Psoas muscle (tissue), 8 donors: ENCODE data around the gene PAM. TPM values are rescaled to one million over a fixed set of nuclear protein-coding genes. Genes with fewer than 3 reads are reported as not detected.

ENCODE experiments used
- ATAC-seq, 4 donors: fragments of 200-7000 bp; cut with Tn5 transposase; one replicate each; pipeline ENCODE4 v1.9.1; 2020; ENCODE audit warnings: moderate library complexity in 3 of 4, mild to moderate bottlenecking in 2 of 4
- DNase-seq, 2 donors: peaks; one replicate each; pipeline ENCODE4 v3.0.0-alpha.2; 2020
- H3K27ac ChIP-seq: fragments of 200-600 bp; one replicate; pipeline ENCODE4 v1.8.0; 2022
- H3K27me3 ChIP-seq, 3 donors: fragments of 200-600 bp in 1 of 3; one replicate each; pipeline versions ENCODE4 v1.6.1 to v1.8.0; 2013 to 2022; ENCODE audit warnings: low read length in 2 of 3, mild to moderate bottlenecking in 2 of 3, moderate library complexity in 1 of 3; ENCODE audit not compliant: insufficient read depth in 3 of 3
- H3K36me3 ChIP-seq, 2 donors: fragments of 200-600 bp in 1 of 2; one replicate each; pipeline versions ENCODE4 v1.6.1 to v1.8.0; 2013 to 2022; ENCODE audit warnings: low read depth in 1 of 2, mild to moderate bottlenecking in 1 of 2, moderate library complexity in 1 of 2; ENCODE audit not compliant: insufficient read depth in 1 of 2
- H3K4me1 ChIP-seq: fragments of 200-600 bp; one replicate; pipeline ENCODE4 v1.8.0; 2022
- H3K4me3 ChIP-seq: fragments of 200-600 bp; one replicate; pipeline ENCODE4 v1.8.0; 2022; ENCODE audit warnings: mild to moderate bottlenecking
- H3K9me3 ChIP-seq: fragments of 200-600 bp; one replicate; pipeline ENCODE4 v1.8.0; 2022
- CTCF ChIP-seq: fragments of 200-600 bp; IDR thresholded peaks from one replicate; pipeline ENCODE4 v1.8.0; 2022; ENCODE audit warnings: antibody characterized with exemption
- WGBS, 3 donors: extraction: QIAGEN DNeasy Blood & Tissue Kit; methylation state at CpG; one replicate each; pipeline versions ENCODE4 v1.1.6 to v1.1.7; 2013; 5-methylcytosine and 5-hydroxymethylcytosine counted together
- intact Hi-C, 2 donors: fragments of 100-400 bp; cut with DNase I; formaldehyde crosslinking; loops; one replicate each; pipeline versions ENCODE4 v1.11.0 to v1.14.2; 2022
- polyA plus RNA-seq, 3 donors: library from polyadenylated mRNA; stranded (reverse); fragments of 200-250 nt; gene quantifications; one replicate each; pipeline ENCODE4 v1.2.3, GENCODE V29; 2013
- total RNA-seq, 4 donors: library from RNA; stranded (reverse); fragmentation: NEBNext Ultra II Directional in 2 of 4; extraction: Animal tissue kit (Norgen Biotek cat#: 25700) in 2 of 4; gene quantifications; one replicate each; pipeline versions ENCODE4 v1.2.1 to v1.2.4, GENCODE V29; 2021 to 2023
- donor health status: healthy with polysubstance abuse.
- donor health status: DM: no; HTN: no; CAD: no; lungs with moderate emphysema.
- donor health status: Bipolar disorder and iron deficiency.
- donor health status: healthy.
- donor health status: DM: yes; HTN: yes; CAD: no.
- donor health status: DM: no; HTN: no; CAD: no.
- donor health status: DM: no; HTN: no; CAD: no.
- donor health status: DM: yes; HTN: yes; CAD: no.

The PAM gene
- total and polyA plus RNA-seq, 7 donors = 29.5 to 279 (median 191) TPM

GRCh38 chr5:102782217-102782872, 27.2 kb downstream of the PAM start:
- 31 to 45% (median 35%) methylated on average over 3 of the region's 3 CpGs for WGBS, 3 donors
- H3K27me3 ChIP-seq = no peaks in the 10 kb centered on the region
- DNase-seq = no peak
- H3K9me3 ChIP-seq = no peaks in the 10 kb centered on the region
- peaks cover 53% of the 10 kb centered on the region for H3K4me1 ChIP-seq
- H3K27ac ChIP-seq = peak overlapping the region; percentile 65
- peaks cover 0 to 3% of the 10 kb centered on the region in 2 donors for H3K36me3 ChIP-seq
- peak overlapping the region; percentile 23 for H3K4me3 ChIP-seq
- intact Hi-C loops = loop anchor here (2.0 to 10.0 kb wide), 3 partner anchors 14 to 192 kb away; no protein-coding TSS in a partner anchor
- ATAC-seq = peak in 2 of 4 donors; percentile 43 to 70
- TF ChIP-seq CTCF = no peak

- no peak for TF ChIP-seq CTCF
- Histone ChIP-seq H3K9me3 (no peaks in the 10 kb centered on the region), H3K4me3 (no peak overlapping the region), H3K27me3 (no peaks in the 10 kb centered on the region), H3K36me3 (peaks cover 0 to 3% of the 10 kb centered on the region in 2 donors), H3K27ac (peak overlapping the region; percentile 47), H3K4me1 (peaks cover 54% of the 10 kb centered on the region)
- intact Hi-C loops = loop anchor here in 1 of 2 donors (10.0 kb wide), 1 partner anchor 188 kb away; no protein-coding TSS in a partner anchor
- no peak for DNase-seq
- WGBS, 3 donors = 39 to 68% (median 48%) methylated on average over 2 of the region's 2 CpGs
- no peak for ATAC-seq
Measured at GRCh38 chr5:102787134-102787533, 32.0 kb downstream of the PAM start.

- WGBS, 3 donors = 76 to 91% (median 78%) methylated on average over 2 of the region's 2 CpGs
- intact Hi-C loops = loop anchor here in 1 of 2 donors (10.0 kb wide), 1 partner anchor 186 kb away; no protein-coding TSS in a partner anchor
- peaks cover 48% of the 10 kb centered on the region for H3K4me1 ChIP-seq
Measured at GRCh38 chr5:102788788-102789187, 33.7 kb downstream of the PAM start.

GRCh38 chr5:102789469-102789868, 34.4 kb downstream of the PAM start:
- H3K9me3 ChIP-seq = no peaks in the 10 kb centered on the region
- WGBS, 3 donors = 74 to 90% (median 78%) methylated on average over 4 of the region's 4 CpGs
- H3K4me3 ChIP-seq = no peak overlapping the region
- intact Hi-C loops = loop anchor here in 1 of 2 donors (10.0 kb wide), 1 partner anchor 185 kb away; no protein-coding TSS in a partner anchor
- no peak for DNase-seq
- TF ChIP-seq CTCF = no peak
- peak overlapping the region; percentile 3 for H3K27ac ChIP-seq
- no peaks in the 10 kb centered on the region for H3K27me3 ChIP-seq
- peaks cover 0 to 3% of the 10 kb centered on the region in 2 donors for H3K36me3 ChIP-seq
- ATAC-seq = no peak
- peaks cover 55% of the 10 kb centered on the region for H3K4me1 ChIP-seq

More at GRCh38 chr5:102788788-102789187, 33.7 kb downstream of the PAM start:
- peak in 3 of 4 donors; percentile 35 to 64 (median 55) for ATAC-seq
- Histone ChIP-seq H3K4me3 (no peak overlapping the region), H3K27me3 (no peaks in the 10 kb centered on the region), H3K36me3 (peaks cover 0 to 3% of the 10 kb centered on the region in 2 donors), H3K27ac (peak overlapping the region; percentile 12), H3K9me3 (no peaks in the 10 kb centered on the region)
- no peak for TF ChIP-seq CTCF
- DNase-seq = no peak
